NT2/D1 (cell line): ENCODE measurements around the gene FSHR.

Source experiments
- YY1 ChIP-seq: IDR thresholded peaks from 2 replicates; pipeline ENCODE4 v1.6.1; 2011; ENCODE audit not compliant: insufficient read length, insufficient read depth
- ZNF274 ChIP-seq: IDR thresholded peaks from 2 replicates; pipeline ENCODE4 v1.6.1; 2011; ENCODE audit warnings: mild to moderate bottlenecking, low read depth, low read length

- TF ChIP-seq YY1 (no peak), ZNF274 (no peak)
Measured at GRCh38 chr2:49122107-49122506, 32.2 kb downstream of the FSHR start.
